Dermis blood vessel endothelial cell (primary cell): ENCODE results near the gene NAALADL2. TPM values are rescaled to one million over a fixed set of nuclear protein-coding genes. Genes with fewer than 3 reads are reported as not detected.
"Not testable (repeated sequence)": the region's sequence is repeated elsewhere in the genome, so short reads cannot be mapped to it uniquely, and the experiment has no call there.

ENCODE experiments used
- DNase-seq: peaks from one replicate; pipeline ENCODE4 v3.0.0; 2010
- total RNA-seq: library from RNA; depleted of rRNA; stranded (reverse); fragments of >200 nt; gene quantifications from 2 replicates; pipeline ENCODE4 v1.2.3, GENCODE V29; 2014

The NAALADL2 gene
- total RNA-seq, 1 donor from 2014 or later, result 1.4 TPM

GRCh38 chr3:175433026-175433674 lies 574.0 kb downstream of the NAALADL2 start:
- no peak for DNase-seq

- no peak for DNase-seq
These were observed 575.4 kb downstream of the NAALADL2 start for GRCh38 chr3:175434561-175434960.

- DNase-seq, result no peak
These were observed 584.5 kb downstream of the NAALADL2 start for GRCh38 chr3:175443682-175444081.

- DNase-seq, result no peak
These were observed 586.6 kb downstream of the NAALADL2 start for GRCh38 chr3:175445741-175446140.

- no peak for DNase-seq
These were observed 588.4 kb downstream of the NAALADL2 start for GRCh38 chr3:175447521-175447920.

- DNase-seq, result no peak
These were observed 594.2 kb downstream of the NAALADL2 start for GRCh38 chr3:175453361-175453760.

- no peak for DNase-seq
These were observed 597.3 kb downstream of the NAALADL2 start for GRCh38 chr3:175456466-175456865.

- DNase-seq, result no peak
These were observed 598.2 kb downstream of the NAALADL2 start for GRCh38 chr3:175457301-175457700.

GRCh38 chr3:175460849-175461399 lies 601.8 kb downstream of the NAALADL2 start:
- DNase-seq, result not testable (repeated sequence)

GRCh38 chr3:175464362-175464761 lies 605.2 kb downstream of the NAALADL2 start:
- no peak for DNase-seq

- DNase-seq, result no peak
These were observed 610.0 kb downstream of the NAALADL2 start for GRCh38 chr3:175469124-175469523.

- no peak for DNase-seq
These were observed 616.6 kb downstream of the NAALADL2 start for GRCh38 chr3:175475765-175476164.

GRCh38 chr3:175476489-175476888 lies 617.4 kb downstream of the NAALADL2 start:
- DNase-seq, result no peak

GRCh38 chr3:175477651-175478224 lies 618.6 kb downstream of the NAALADL2 start:
- DNase-seq, result no peak

GRCh38 chr3:175478301-175478700 lies 619.2 kb downstream of the NAALADL2 start:
- DNase-seq, result no peak

- DNase-seq, result no peak
These were observed 620.0 kb downstream of the NAALADL2 start for GRCh38 chr3:175479175-175479574.

GRCh38 chr3:175479800-175480199 lies 620.7 kb downstream of the NAALADL2 start:
- DNase-seq, result no peak

GRCh38 chr3:175484666-175485065 lies 625.5 kb downstream of the NAALADL2 start:
- no peak for DNase-seq

- no peak for DNase-seq
These were observed 626.3 kb downstream of the NAALADL2 start for GRCh38 chr3:175485436-175485835.

- no peak for DNase-seq
These were observed 627.1 kb downstream of the NAALADL2 start for GRCh38 chr3:175486255-175486654.

GRCh38 chr3:175489406-175489805 lies 630.3 kb downstream of the NAALADL2 start:
- no peak for DNase-seq

- DNase-seq, result no peak
These were observed 634.2 kb downstream of the NAALADL2 start for GRCh38 chr3:175493301-175493700.

- no peak for DNase-seq
These were observed 636.2 kb downstream of the NAALADL2 start for GRCh38 chr3:175495331-175495730.

- no peak for DNase-seq
These were observed 643.0 kb downstream of the NAALADL2 start for GRCh38 chr3:175502155-175502554.
